Loucy (cell line): ENCODE measurements around the gene CBX4.

Source experiments
- CTCF ChIP-seq: fragments of 200-600 bp; sonication (generic); conservative IDR thresholded peaks from 2 replicates; pipeline ENCODE4 v1.5.1; 2014; ENCODE audit warnings: mild to moderate bottlenecking, antibody characterized with exemption, low read length
- EZH2phosphoT487 ChIP-seq: fragments of 200-600 bp; IDR thresholded peaks from 2 replicates; pipeline ENCODE4 v1.6.1; 2018; ENCODE audit warnings: antibody characterized with exemption, mild to moderate bottlenecking, moderate library complexity, borderline replicate concordance

- TF ChIP-seq EZH2phosphoT487: no peak
- peak; percentile 82 for TF ChIP-seq CTCF
Observed at GRCh38 chr17:79834565-79835469, 4.4 kb downstream of the CBX4 start.
